Right cardiac atrium (tissue), 5 donors: ENCODE data around the gene GART. TPM values are rescaled to one million over a fixed set of nuclear protein-coding genes. Genes with fewer than 3 reads are reported as not detected.

ENCODE experiments used
- ATAC-seq, 2 donors: fragments of 200-7000 bp; cut with Tn5 transposase; one replicate each; pipeline versions ENCODE4 v1.8.0 to v1.9.1; 2020; ENCODE audit warnings: moderate library complexity in 2 of 2, mild to moderate bottlenecking in 1 of 2
- DNase-seq, 3 donors: peaks; one replicate each; pipeline ENCODE4 v3.0.0-alpha.2; 2020
- H3K27ac ChIP-seq: one replicate; pipeline ENCODE4 v1.5.1; 2013; ENCODE audit warnings: mild to moderate bottlenecking, low read length, control low read depth, moderate library complexity
- H3K27me3 ChIP-seq: one replicate; pipeline ENCODE4 v1.6.1; 2013; ENCODE audit not compliant: control insufficient read depth, insufficient read depth
- H3K4me1 ChIP-seq: one replicate; pipeline ENCODE4 v1.6.1; 2013; ENCODE audit warnings: low read length; ENCODE audit not compliant: control insufficient read depth, insufficient read depth
- H3K4me3 ChIP-seq: one replicate; pipeline ENCODE4 v1.5.1; 2013; ENCODE audit warnings: low read length, control low read depth
- H3K9me3 ChIP-seq: one replicate; pipeline ENCODE4 v1.6.1; 2013; ENCODE audit warnings: low read length; ENCODE audit not compliant: control insufficient read depth
- WGBS: extraction: QIAGEN DNeasy Blood & Tissue Kit; methylation state at CpG from one replicate; pipeline ENCODE4 v1.1.7; 2013; 5-methylcytosine and 5-hydroxymethylcytosine counted together
- intact Hi-C, 4 donors: fragments of 100-400 bp; cut with DNase I; formaldehyde crosslinking; loops; one replicate each; pipeline versions ENCODE4 v1.11.0 to v1.14.0; 2022 to 2023
- polyA plus RNA-seq: library from polyadenylated mRNA; stranded (reverse); fragments of 200-250 nt; gene quantifications from one replicate; pipeline ENCODE4 v1.2.3, GENCODE V29; 2013
- total RNA-seq, 4 donors: library from RNA; stranded (reverse); fragmentation: NEBNext Ultra II Directional; extraction: Animal tissue kit (Norgen Biotek cat#: 25700); gene quantifications; one replicate each; pipeline ENCODE4 v1.2.1, GENCODE V29; 2021
- donor health status: healthy with polysubstance abuse.
- donor health status: DM: no; HTN: yes; CAD: no.
- donor health status: DM: no; HTN: no; CAD: no.
- donor health status: DM: no; HTN: yes; CAD: no; lungs with severe emphysema.
- donor health status: DM: yes; HTN: yes; CAD: no.

GART gene
- total and polyA plus RNA-seq, 5 donors = 12.7 to 47.4 (median 30.2) TPM

- H3K4me1 ChIP-seq = no peaks in the 10 kb centered on the region
- intact Hi-C loops = no loop called here
- no peak overlapping the region for H3K27ac ChIP-seq
- ATAC-seq = no peak
- H3K4me3 ChIP-seq = no peak overlapping the region
- no peak for DNase-seq
- WGBS = 93% methylated on average over 5 of the region's 5 CpGs
- H3K27me3 ChIP-seq = no peaks in the 10 kb centered on the region
- H3K9me3 ChIP-seq = no peaks in the 10 kb centered on the region
Measured at GRCh38 chr21:33461538-33462250, 80.2 kb downstream of the GART start.

- no peaks in the 10 kb centered on the region for H3K27me3 ChIP-seq
- WGBS = 96% methylated on average over 3 of the region's 3 CpGs
- H3K4me3 ChIP-seq = no peak overlapping the region
- DNase-seq (no peak), ATAC-seq (no peak)
- intact Hi-C loops = no loop called here
- no peaks in the 10 kb centered on the region for H3K9me3 ChIP-seq
- peaks cover 1% of the 10 kb centered on the region for H3K4me1 ChIP-seq
- no peak overlapping the region for H3K27ac ChIP-seq
Measured at GRCh38 chr21:33458861-33459260, 83.1 kb downstream of the GART start.

- Histone ChIP-seq H3K27me3 (no peaks in the 10 kb centered on the region), H3K4me3 (no peak overlapping the region), H3K9me3 (no peaks in the 10 kb centered on the region), H3K4me1 (peaks cover 1% of the 10 kb centered on the region), H3K27ac (no peak overlapping the region)
- DNase-seq (no peak), ATAC-seq (no peak)
- 83% methylated on average over 6 of the region's 6 CpGs for WGBS
- intact Hi-C loops = no loop called here
Measured at GRCh38 chr21:33455686-33456446, 86.1 kb downstream of the GART start.

Other genes starting within 250 kb of the GART start
- gene IFNAR1, start 217.1 kb downstream of the GART start, total RNA-seq = 10 to 100 TPM; 24.0 to 28.7 (median 26.5) TPM
- 9.6 TPM for gene IFNAR1, start 217.1 kb downstream of the GART start, polyA plus RNA-seq
- gene IFNGR2, start 138.7 kb downstream of the GART start, total RNA-seq = 10 to 100 TPM; 37.5 to 47.4 (median 42.2) TPM
- gene IFNGR2, start 138.7 kb downstream of the GART start, polyA plus RNA-seq = 37.4 TPM
- gene TMEM50B, start 62.1 kb downstream of the GART start, total RNA-seq = 10 to 100 TPM; 38.8 to 49.3 (median 41.2) TPM
- gene TMEM50B, start 62.1 kb downstream of the GART start, polyA plus RNA-seq = 37.0 TPM
- gene DNAJC28, start 50.4 kb downstream of the GART start, total RNA-seq = 1 to 10 TPM; 3.8 to 6.0 (median 5.7) TPM
- 6.2 TPM for gene DNAJC28, start 50.4 kb downstream of the GART start, polyA plus RNA-seq
- 100 to 1,000 TPM; 162 to 204 (median 178) TPM for gene SON, start 921 bp upstream of the GART start, total RNA-seq
- 91.2 TPM for gene SON, start 921 bp upstream of the GART start, polyA plus RNA-seq
- 1 to 10 TPM; 4.2 to 5.9 (median 5.4) TPM for gene DONSON, start 46.6 kb upstream of the GART start, total RNA-seq
- 3.9 TPM for gene DONSON, start 46.6 kb upstream of the GART start, polyA plus RNA-seq
- 10 to 100 TPM; 25.0 to 37.5 (median 32.3) TPM for gene CRYZL1, start 99.6 kb upstream of the GART start, total RNA-seq
- gene CRYZL1, start 99.6 kb upstream of the GART start, polyA plus RNA-seq = 26.7 TPM
- 10 to 100 TPM; 63.4 to 83.6 (median 70.6) TPM for gene ITSN1, start 100.4 kb upstream of the GART start, total RNA-seq
- 32.8 TPM for gene ITSN1, start 100.4 kb upstream of the GART start, polyA plus RNA-seq